Limb (tissue), 2 donors: ENCODE measurements around the gene PDE9A.
"Not testable (repeated sequence)": the region's sequence is repeated elsewhere in the genome, so short reads cannot be mapped to it uniquely, and the experiment has no call there.

Source experiments
- DNase-seq, 2 donors: peaks; one replicate each; pipeline ENCODE4 v3.0.0-alpha.2; 2016; ENCODE audit errors: extremely low spot score in 2 of 2

The PDE9A gene

DNA sequence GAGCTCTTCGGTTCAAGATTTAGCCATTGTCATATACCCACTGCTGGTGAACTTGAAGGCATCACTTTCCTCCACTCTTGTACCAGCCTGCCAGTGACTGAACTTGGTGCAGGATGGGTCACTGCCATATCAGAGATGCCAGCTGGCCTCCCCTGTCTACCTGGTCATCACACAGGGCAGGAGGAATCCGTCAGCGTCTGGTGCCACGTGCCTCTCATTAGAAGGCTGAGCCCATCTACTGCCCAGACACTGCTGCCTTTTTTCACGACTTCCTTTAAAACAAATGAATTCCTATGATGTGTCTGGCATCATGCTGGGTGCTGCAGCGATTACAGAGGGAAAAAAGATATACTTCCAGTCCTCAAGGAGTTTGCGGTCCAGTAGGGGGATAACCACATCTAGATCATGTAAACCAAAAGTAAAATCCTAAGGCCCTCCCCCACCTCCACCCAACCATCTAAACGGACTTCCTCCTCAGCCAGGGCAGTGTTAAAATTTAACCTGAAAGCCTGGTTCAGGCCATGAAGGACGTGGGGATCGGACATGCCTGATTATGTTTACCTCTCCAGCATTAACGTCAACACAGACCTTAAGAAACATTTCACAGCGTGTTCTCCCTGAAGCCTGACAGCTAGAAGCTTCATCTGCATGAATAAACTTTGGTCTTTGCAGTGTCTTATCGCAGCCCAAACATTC is 29.2 kb upstream of the PDE9A start:
- no peak for DNase-seq

DNA sequence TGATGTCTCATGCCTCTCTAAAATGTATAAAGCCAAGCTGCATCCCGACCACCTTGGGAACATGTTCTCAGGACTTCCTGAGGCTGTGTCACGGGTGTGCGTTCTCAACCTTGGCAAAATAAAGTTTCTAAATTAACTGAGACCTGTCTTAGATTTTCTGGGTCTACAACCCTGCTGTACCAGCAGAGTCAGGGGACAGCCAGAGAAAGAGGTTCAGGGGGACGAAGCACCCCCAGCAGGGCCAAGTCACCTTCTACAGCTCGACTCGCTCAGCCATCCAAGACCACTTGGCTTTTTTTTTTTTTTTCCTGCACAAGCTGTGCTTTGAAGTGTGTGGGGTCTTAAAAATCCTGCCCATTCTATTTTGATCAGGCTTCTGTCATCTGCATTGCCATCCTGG is 28.5 kb upstream of the PDE9A start:
- DNase-seq, result no peak

DNA sequence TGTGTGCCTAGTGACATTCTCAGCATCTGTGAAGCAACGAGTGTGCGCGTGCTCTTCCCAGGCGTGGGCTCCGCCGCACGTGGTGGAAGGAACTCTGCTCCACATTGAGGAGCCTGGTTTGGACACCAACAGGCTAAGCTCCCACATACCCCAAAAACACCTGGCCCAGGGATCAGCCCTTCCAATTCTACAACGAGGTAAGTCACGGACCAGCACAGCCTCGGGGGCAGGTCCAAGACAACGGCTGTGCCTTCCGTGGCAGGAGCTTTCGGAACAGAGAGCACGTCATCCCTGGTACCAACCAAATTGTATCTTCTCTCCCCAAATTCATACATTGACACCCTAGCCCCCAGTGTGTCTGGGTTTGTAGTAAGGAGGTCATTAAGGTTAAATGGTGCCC is 27.2 kb upstream of the PDE9A start:
- no peak for DNase-seq

DNA sequence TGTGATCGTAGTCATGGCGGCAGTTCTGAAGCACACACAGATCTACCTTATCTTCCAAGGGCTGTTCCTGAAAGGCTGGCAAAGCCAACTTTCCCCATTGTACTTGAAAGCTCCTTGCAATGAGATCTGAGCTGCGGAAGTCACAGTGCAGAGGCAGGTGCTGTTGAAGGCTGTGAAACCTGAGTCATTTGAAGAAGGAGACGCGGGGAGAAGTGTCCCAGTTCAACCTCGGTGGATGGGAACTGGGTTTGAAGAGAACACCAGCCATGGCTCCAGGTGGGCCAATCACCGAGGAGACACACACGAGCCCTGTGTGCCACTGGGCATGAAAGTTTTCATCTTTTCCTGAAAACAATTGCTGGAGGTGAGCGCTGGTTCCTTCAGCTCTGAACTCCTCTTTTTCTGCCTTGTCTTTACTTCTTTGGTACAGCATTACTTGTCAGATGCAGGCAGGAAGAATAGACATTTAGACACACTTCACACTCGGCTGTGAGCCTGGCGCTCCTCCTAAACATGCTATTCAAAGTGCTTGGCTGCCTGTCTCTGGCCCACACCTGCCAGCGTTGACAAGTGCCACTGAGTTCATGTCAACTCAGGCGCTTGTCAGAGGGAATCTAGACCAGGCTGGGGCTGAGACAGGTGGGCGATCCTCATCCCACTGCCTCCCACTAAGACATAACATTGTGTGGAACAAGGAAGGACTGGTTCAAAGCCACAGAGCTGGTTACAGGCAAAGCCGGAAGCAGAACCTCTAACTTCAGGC is 25.7 kb upstream of the PDE9A start:
- DNase-seq, result peak in 1 of 2 donors; percentile 16

DNA sequence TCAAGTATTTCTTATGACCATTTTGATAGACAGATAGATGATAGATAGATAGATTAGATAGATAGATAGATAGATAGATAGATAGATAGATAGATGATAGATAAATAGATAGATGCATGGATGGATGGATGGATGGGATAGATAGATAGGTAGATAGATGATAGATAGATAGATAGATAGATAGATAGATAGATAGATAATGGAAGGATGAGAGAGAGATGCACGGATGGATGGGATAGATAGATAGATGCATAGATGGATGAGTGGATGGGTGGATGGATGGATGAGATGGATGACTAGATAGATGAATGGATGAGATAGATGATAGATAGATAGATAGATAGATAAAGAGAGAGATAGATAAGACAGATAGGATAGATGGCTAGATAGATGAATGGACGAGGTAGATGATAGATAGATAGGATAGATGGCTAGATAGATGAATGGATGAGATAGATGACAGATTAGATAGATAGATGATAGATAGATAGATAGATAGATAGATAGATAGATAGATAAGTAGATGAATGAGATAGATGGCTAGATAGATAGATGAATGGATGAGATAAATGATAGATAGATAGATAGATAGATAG is 24.9 kb upstream of the PDE9A start:
- not testable (repeated sequence) for DNase-seq

- DNase-seq, result no peak
Measured at GRCh38 chr21:42629933-42630589, 23.4 kb upstream of the PDE9A start.

- DNase-seq, result no peak
Measured at GRCh38 chr21:42630626-42631025, 22.8 kb upstream of the PDE9A start.

GRCh38 chr21:42631142-42631541 is 22.3 kb upstream of the PDE9A start:
- DNase-seq, result no peak

GRCh38 chr21:42632336-42632751 is 21.1 kb upstream of the PDE9A start:
- no peak for DNase-seq

DNA sequence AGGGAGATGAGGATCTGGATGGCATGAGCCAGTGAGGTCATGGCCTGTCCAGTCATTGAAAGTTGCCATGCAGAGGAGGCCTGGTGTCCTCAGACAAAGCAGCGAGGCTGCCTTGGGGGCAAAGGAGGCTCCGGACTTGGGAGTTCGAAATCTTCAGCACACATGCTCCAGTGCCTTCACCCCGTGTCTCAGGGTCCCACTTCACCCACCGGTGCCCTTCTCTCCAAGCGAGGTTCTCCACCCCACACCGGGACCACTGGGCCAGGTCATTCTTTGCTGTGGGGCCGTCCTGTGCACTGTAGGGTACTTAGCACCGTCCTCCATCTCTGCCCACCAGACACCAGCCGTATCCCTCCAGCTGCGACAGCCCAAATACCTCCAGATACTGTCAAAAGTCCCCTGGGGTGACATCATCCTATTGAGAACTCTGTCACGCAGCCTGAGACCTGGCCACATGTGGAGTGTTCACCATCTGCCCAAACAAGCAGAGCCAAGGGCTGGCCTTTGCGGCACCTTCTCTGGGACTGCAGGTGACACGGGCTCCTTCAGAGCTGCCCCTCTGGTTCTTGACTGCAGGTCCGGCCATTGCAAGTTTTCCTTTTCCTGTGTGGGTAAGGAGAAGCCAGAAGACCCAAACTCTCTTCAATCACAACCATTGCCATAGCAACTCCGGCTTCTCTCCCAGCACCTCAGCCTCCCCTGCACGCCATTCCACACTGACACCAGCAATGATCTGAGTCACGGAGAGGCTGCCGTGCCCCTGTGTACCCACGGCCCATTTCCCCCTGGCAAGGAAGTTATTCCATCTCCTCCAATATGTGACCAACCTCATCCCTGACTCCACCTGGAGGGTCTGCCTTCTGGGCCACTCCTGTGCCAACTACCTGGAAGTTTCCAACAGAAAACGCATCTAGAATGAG is 20.4 kb upstream of the PDE9A start:
- DNase-seq, result no peak

DNA sequence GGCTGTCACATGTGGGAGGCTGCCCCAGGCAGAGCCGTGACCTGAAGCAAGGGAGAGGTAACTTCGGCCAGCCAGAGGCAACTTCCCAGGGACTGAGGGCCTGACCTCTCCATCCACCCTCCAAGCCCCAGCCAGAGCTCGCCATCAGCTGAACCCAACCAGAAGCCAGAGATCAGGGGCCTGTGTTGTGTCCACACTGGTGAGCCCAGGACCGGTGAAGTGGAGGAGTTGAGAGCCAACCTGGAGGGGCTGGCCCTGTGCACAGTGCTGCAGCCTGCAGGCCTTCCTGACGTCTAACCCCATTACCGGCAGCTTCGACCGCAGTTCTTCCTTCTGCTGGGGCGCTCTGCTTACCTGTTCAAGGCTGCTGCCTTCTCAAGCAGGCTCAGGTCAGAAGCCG is 19.6 kb upstream of the PDE9A start:
- no peak for DNase-seq

- no peak for DNase-seq
Measured at GRCh38 chr21:42635848-42636519, 17.4 kb upstream of the PDE9A start.

DNA sequence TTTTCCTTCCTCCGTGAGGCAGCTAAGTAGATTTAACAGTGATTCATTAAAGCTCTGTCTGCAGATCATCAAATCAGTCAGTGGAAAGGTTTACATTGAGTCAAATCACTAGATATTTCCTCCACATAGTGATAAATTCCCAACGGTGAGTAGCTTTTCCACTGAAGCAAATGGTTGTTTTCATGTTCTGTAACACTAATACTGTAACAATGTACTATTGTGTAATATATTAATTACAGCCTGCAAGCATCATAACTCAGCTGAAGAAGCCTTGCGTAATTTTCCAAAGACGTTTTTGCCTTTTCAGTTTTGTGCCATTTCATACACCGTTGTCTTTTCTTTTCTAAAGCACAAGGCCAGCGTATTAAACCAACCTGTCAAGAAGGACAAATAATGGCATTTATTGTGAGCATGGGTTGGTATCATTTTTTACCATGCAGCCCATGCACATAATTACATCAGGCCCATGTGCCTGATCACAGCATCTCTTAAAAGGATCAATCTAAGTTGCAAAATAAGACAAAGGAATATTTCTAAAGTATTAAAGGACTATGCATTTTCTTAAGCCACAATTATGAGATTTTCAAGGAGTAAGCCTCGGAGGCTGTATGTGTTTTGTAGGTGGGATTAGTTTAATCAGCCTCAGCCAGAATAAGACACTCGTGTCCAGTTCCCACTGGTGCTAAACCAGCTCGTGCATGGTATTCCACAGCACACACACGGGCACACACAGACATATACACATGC is 16.7 kb upstream of the PDE9A start:
- no peak for DNase-seq

DNA sequence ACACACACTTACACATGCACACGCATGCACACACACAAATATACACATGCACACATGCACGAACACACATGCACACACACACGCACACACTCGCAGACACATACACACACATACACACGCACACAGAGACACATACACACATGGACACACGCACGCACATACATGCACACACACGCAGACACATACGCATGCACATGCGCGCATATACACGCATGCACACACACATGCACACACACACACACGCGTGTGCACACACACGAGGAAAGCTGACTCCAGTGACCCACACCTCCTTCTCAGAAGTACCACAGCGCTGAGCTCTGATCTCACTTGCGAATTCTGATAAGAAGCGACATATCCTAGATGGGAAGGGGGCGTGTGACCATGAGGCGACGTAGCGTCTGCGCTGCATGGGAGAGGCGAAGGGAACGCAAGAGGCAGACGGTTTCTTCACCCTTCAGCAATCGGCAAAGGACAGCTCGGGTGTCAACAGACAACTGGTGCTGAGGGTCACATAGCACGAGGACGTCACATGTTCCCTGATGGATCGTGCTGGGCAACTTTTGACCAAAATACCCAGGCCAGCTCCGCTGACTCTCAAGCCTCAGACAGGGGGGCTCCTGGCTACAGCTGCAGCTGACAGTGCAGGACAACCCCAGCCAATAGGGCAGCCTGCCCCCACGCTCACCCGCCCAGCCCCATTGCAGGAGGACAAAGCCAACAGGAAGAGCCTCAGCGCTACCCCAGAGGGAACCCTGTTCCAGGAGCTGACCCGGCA is 16.0 kb upstream of the PDE9A start:
- DNase-seq, result no peak

- no peak for DNase-seq
Measured at GRCh38 chr21:42638266-42638863, 15.1 kb upstream of the PDE9A start.

DNA sequence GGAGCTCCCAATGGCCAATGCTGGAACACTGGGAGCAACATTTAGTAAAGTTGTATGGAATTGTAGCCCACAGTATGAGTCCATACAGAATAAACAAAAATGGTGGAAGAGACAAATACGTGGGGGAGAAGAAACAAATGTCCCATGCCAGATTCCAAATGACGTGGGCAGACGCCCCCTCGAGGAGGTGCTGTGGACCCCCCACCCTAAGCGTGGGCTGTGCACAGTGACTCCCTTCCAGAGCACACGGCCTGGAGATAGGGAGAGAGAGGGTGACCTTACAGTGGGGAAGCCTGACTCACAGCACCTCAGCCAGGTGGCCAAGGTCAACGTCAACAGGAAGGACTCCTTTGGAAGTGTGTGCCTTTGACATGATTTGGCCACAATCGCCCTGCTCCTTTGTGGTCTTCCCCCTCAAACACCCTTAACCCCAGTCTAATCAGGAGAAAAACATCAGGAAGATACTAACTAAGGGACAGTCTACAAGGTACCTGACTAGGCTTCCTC is 13.7 kb upstream of the PDE9A start:
- DNase-seq, result no peak

GRCh38 chr21:42640486-42640885 is 12.9 kb upstream of the PDE9A start:
- DNase-seq, result no peak
